H1 (cell line): ENCODE measurements around the gene LITAF. TPM values are rescaled to one million over a fixed set of nuclear protein-coding genes. Genes with fewer than 3 reads are reported as not detected.

Experiments used
- CTCF ChIA-PET: fragments of 300-600 bp; sonication (Branson Sonifier 250); formaldehyde crosslinking; loops from one replicate; lab custom pipeline; 2021; ENCODE audit not compliant: partially characterized antibody; lab: Charles Lee
- POLR2A ChIA-PET: fragments of 300-600 bp; sonication (Branson Sonifier 250); formaldehyde crosslinking; loops from one replicate; lab custom pipeline; 2021; ENCODE audit warnings: inconsistent platforms; ENCODE audit not compliant: partially characterized antibody; lab: Charles Lee
- DNase-seq, 2 experiments: peaks; one replicate each; pipeline versions ENCODE4 v3.0.0 to v3.0.0-alpha.2; 2010 to 2022; ENCODE audit warnings: low spot score in 2 of 2, low read depth in 1 of 2, mixed read lengths in 1 of 2
- FAIRE-seq: peaks from 2 replicates; lab custom pipeline; 2011; peaks lifted over from hg19 to GRCh38; lab: Jason Lieb, UNC
- H2AFZ ChIP-seq: 2 replicates; pipeline ENCODE4 v1.8.1; 2012; ENCODE audit warnings: low read length, inconsistent platforms
- H2AK5ac ChIP-seq: 2 replicates; pipeline ENCODE4 v1.6.1; 2013; ENCODE audit warnings: low read depth, low read length
- H2BK120ac ChIP-seq: replicated peaks from 2 replicates; pipeline ENCODE3; 2013; ENCODE audit warnings: low read depth, low read length, inconsistent platforms
- H2BK12ac ChIP-seq: 2 replicates; pipeline ENCODE4 v1.6.1; 2013; ENCODE audit warnings: low read depth, low read length
- H2BK15ac ChIP-seq: 2 replicates; pipeline ENCODE4 v1.6.1; 2013; ENCODE audit warnings: low read length
- H2BK20ac ChIP-seq: 2 replicates; pipeline ENCODE4 v1.6.1; 2013; ENCODE audit warnings: low read length
- H2BK5ac ChIP-seq: 2 replicates; pipeline ENCODE4 v1.6.1; 2013; ENCODE audit warnings: low read depth, low read length
- H3K14ac ChIP-seq: 2 replicates; pipeline ENCODE4 v1.6.1; 2013; ENCODE audit warnings: inconsistent platforms; ENCODE audit not compliant: insufficient read length
- H3K18ac ChIP-seq: 2 replicates; pipeline ENCODE4 v1.6.1; 2013; ENCODE audit warnings: low read length; ENCODE audit errors: extremely low read depth
- H3K23ac ChIP-seq: 2 replicates; pipeline ENCODE4 v1.6.1; 2013; ENCODE audit warnings: inconsistent platforms; ENCODE audit not compliant: insufficient read length
- H3K23me2 ChIP-seq: 2 replicates; pipeline ENCODE4 v1.6.1; 2013; ENCODE audit warnings: low read depth, low read length
- H3K27ac ChIP-seq: 2 replicates; pipeline ENCODE4 v1.6.1; 2011; ENCODE audit warnings: low read depth, low read length, inconsistent platforms
- H3K27me3 ChIP-seq, 4 experiments: replicated peaks in 1 of 4; 1 replicate in 1 of 4; 2 replicates in 3 of 4; pipeline versions ENCODE4 v1.6.1 to v1.8.1; 2011 to 2013; ENCODE audit warnings: low read length in 3 of 4, mild to moderate bottlenecking in 3 of 4, inconsistent platforms in 2 of 4, mixed read lengths in 2 of 4, moderate library complexity in 1 of 4; ENCODE audit not compliant: control insufficient read depth in 3 of 4, insufficient read depth in 3 of 4; ENCODE audit errors: extremely low read depth in 1 of 4
- H3K36me3 ChIP-seq, 4 experiments: 2 replicates each; pipeline versions ENCODE4 v1.6.1 to v1.8.1; 2011 to 2013; ENCODE audit warnings: mild to moderate bottlenecking in 4 of 4, low read length in 3 of 4, moderate library complexity in 2 of 4, control low read depth in 1 of 4, inconsistent platforms in 1 of 4; ENCODE audit not compliant: insufficient read depth in 4 of 4, control insufficient read depth in 2 of 4
- H3K4ac ChIP-seq: replicated peaks from 2 replicates; pipeline ENCODE3; 2013; ENCODE audit warnings: low read length, low read depth, mixed read lengths, inconsistent platforms; ENCODE audit not compliant: insufficient read length
- H3K4me1 ChIP-seq, 4 experiments: replicated peaks in 1 of 4; 1 replicate in 1 of 4; 2 replicates in 3 of 4; pipeline versions ENCODE4 v1.6.1 to v1.8.1; 2011 to 2013; ENCODE audit warnings: low read length in 3 of 4, inconsistent platforms in 2 of 4, mixed read lengths in 1 of 4; ENCODE audit not compliant: insufficient read depth in 4 of 4, control insufficient read depth in 3 of 4
- H3K4me2 ChIP-seq, 2 experiments: 2 replicates each; pipeline versions ENCODE4 v1.6.1 to v1.8.1; 2011 to 2013; ENCODE audit warnings: low read depth in 2 of 2, low read length in 2 of 2, control low read depth in 1 of 2, inconsistent platforms in 1 of 2, mild to moderate bottlenecking in 1 of 2; ENCODE audit not compliant: insufficient read depth in 1 of 2
- H3K4me3 ChIP-seq, 4 experiments: fragments of 200-600, 300-600 bp in 1 of 4; sonication (generic), shearing (Covaris generic), sonication (Bioruptor Twin) in 1 of 4; 2 replicates each; pipeline versions ENCODE4 v1.5.1 to v1.8.1; 2011 to 2016; ENCODE audit warnings: low read length in 4 of 4, low read depth in 3 of 4, control low read depth in 2 of 4, inconsistent platforms in 2 of 4, mild to moderate bottlenecking in 2 of 4, mixed read lengths in 1 of 4, moderate library complexity in 1 of 4; ENCODE audit not compliant: insufficient read depth in 2 of 4; ENCODE audit errors: extremely low read depth in 1 of 4
- H3K56ac ChIP-seq: replicated peaks from 2 replicates; pipeline ENCODE3; 2013; ENCODE audit warnings: low read depth, mild to moderate bottlenecking, mixed read lengths, low read length, inconsistent platforms; ENCODE audit not compliant: insufficient read length
- H3K79me1 ChIP-seq: 2 replicates; pipeline ENCODE4 v1.6.1; 2013; ENCODE audit warnings: low read depth, low read length, control low read depth
- H3K79me2 ChIP-seq, 2 experiments: 2 replicates each; pipeline versions ENCODE4 v1.6.1 to v1.8.1; 2012 to 2013; ENCODE audit warnings: low read length in 2 of 2, mild to moderate bottlenecking in 2 of 2, inconsistent platforms in 1 of 2; ENCODE audit not compliant: insufficient read depth in 2 of 2, control insufficient read depth in 1 of 2
- H3K9ac ChIP-seq, 4 experiments: replicated peaks in 1 of 4; 1 replicate in 1 of 4; 2 replicates in 3 of 4; pipeline versions ENCODE4 v1.6.1 to v1.8.1; 2011 to 2013; ENCODE audit warnings: low read depth in 3 of 4, low read length in 3 of 4, control low read depth in 2 of 4, mild to moderate bottlenecking in 2 of 4, moderate library complexity in 2 of 4, inconsistent platforms in 1 of 4; ENCODE audit errors: extremely low read depth in 1 of 4
- H3K9me3 ChIP-seq, 2 experiments: 2 replicates each; pipeline versions ENCODE4 v1.6.1 to v1.8.1; 2012 to 2013; ENCODE audit warnings: mild to moderate bottlenecking in 2 of 2, moderate library complexity in 2 of 2, control low read depth in 1 of 2, inconsistent platforms in 1 of 2, low read depth in 1 of 2, low read length in 1 of 2, mixed read lengths in 1 of 2; ENCODE audit not compliant: insufficient read depth in 2 of 2
- H4K20me1 ChIP-seq, 2 experiments: replicated peaks in 1 of 2; 2 replicates each; pipeline versions ENCODE3 to v1.8.1; 2011 to 2013; ENCODE audit warnings: inconsistent platforms in 2 of 2, low read length in 2 of 2, mild to moderate bottlenecking in 1 of 2; ENCODE audit not compliant: insufficient read depth in 2 of 2, control insufficient read depth in 1 of 2
- H4K5ac ChIP-seq: 2 replicates; pipeline ENCODE4 v1.6.1; 2013; ENCODE audit warnings: low read length, low read depth, mixed read lengths, inconsistent platforms; ENCODE audit not compliant: insufficient read length
- H4K8ac ChIP-seq: 2 replicates; pipeline ENCODE4 v1.8.0; 2013; ENCODE audit warnings: mild to moderate bottlenecking, moderate library complexity, low read length, inconsistent platforms; ENCODE audit not compliant: insufficient read depth; ENCODE audit errors: extremely low read depth
- H4K91ac ChIP-seq: replicated peaks from 2 replicates; pipeline ENCODE3; 2013; ENCODE audit warnings: low read length, mixed read lengths, inconsistent platforms; ENCODE audit not compliant: insufficient read length
- GABPA ChIP-seq: IDR thresholded peaks from 2 replicates; pipeline ENCODE4 v1.6.1; 2011; ENCODE audit warnings: mild to moderate bottlenecking, low read length, moderate library complexity, borderline replicate concordance; ENCODE audit not compliant: insufficient read depth
- KDM1A ChIP-seq: fragments of 200-600, 300-600 bp; sonication (generic); IDR thresholded peaks from 2 replicates; pipeline ENCODE4 v1.7.1; 2016; ENCODE audit warnings: mild to moderate bottlenecking, low read length, borderline replicate concordance
- WGBS, 2 experiments: shearing (Covaris generic) in 1 of 2; methylation state at CpG; one replicate each; pipeline versions ENCODE4 v1.1.6 to v1.1.7; 2013 to 2015; ENCODE audit warnings: low lambda C conversion rate in 2 of 2, mixed read lengths in 2 of 2, inconsistent platforms in 1 of 2, low coverage in 1 of 2, missing lambda C conversion rate in 1 of 2; ENCODE audit not compliant: insufficient replicate concordance in 2 of 2, insufficient coverage in 1 of 2, insufficient read length in 1 of 2; ENCODE audit errors: extremely low coverage in 1 of 2, missing lambda C conversion rate in 1 of 2; 5-methylcytosine and 5-hydroxymethylcytosine counted together
- polyA plus RNA-seq, 7 experiments: library from polyadenylated mRNA; depleted of rRNA in 3 of 7; stranded (reverse) in 5 of 7; unstranded in 2 of 7; fragments of >200 nt in 5 of 7; fragments of 200-250 nt in 2 of 7; gene quantifications; 1 replicate in 5 of 7; 2 replicates in 1 of 7; 4 replicates in 1 of 7; pipeline versions ENCODE4 v1.2.1 to v1.2.3, GENCODE V29; 2011 to 2013; ENCODE audit warnings: missing spikeins in 2 of 7, mixed read lengths in 2 of 7
- total RNA-seq: library from RNA; stranded (reverse); fragmentation: NEBNext Ultra II Directional; extraction: Animal tissue kit (Norgen Biotek cat#: 25700); gene quantifications from 2 replicates; pipeline ENCODE4 v1.2.1, GENCODE V29; 2021

The LITAF gene
- total and polyA plus RNA-seq, 2 of the 8 experiments (the other 6 are each of a cell fraction or from before 2014, with no cell fraction given): 165 to 205 TPM

- Histone ChIP-seq H4K91ac (peak overlapping the region; percentile 63), H3K56ac (no peak overlapping the region), H3K4me2 (no peak overlapping the region), H2AFZ (no peak overlapping the region), H3K4me3 (no peak overlapping the region), H3K36me3 (no peaks in the 10 kb centered on the region), H2AK5ac (peak overlapping the region; percentile 0; the same call in 1 of the 2 replicates), H3K4ac (no peak overlapping the region), H3K14ac (no peak overlapping the region), H3K27me3 (no peaks in the 10 kb centered on the region), H4K8ac (no peak overlapping the region), H3K79me1 (no peaks in the 10 kb centered on the region), H3K23ac (no peak overlapping the region), H2BK12ac (0 out of 2 replicates have a peak overlapping the region, but pooled peaks have one; percentile 44), H3K27ac (0 out of 2 replicates have a peak overlapping the region, but pooled peaks have one; percentile 5), H3K9ac (no peak overlapping the region), H3K18ac (peak overlapping the region; percentile 72), H2BK120ac (peak overlapping the region; percentile 26), H2BK20ac (peak overlapping the region; percentile 89), H3K9me3 (no peaks in the 10 kb centered on the region), H3K79me2 (no peaks in the 10 kb centered on the region), H4K20me1 (no peaks in the 10 kb centered on the region), H2BK5ac (peak overlapping the region; percentile 41; the same call in 1 of the 2 replicates), H3K4me1 (peaks cover 11 to 30% (median 18%) of the 10 kb centered on the region in 4 experiments), H2BK15ac (peak overlapping the region; percentile 88), H3K23me2 (peaks cover 3% of the 10 kb centered on the region; the same call in 1 of the 2 replicates), H4K5ac (no peak overlapping the region)
- FAIRE-seq: no peak
- CTCF ChIA-PET: interaction anchor here (0.8 to 4.2 kb wide), 10 partner anchors 11 to 647 kb away, joined by 3 to 20 read pairs (median 4); partner anchors contain the start of gene LITAF
- WGBS, 2 experiments: 86% methylated on average over 14 of the region's 14 CpGs; no CpG with 5 or more reads in 1 of the 2 experiments
- TF ChIP-seq KDM1A (peak; percentile 96), GABPA (no peak)
- DNase-seq: no peak
- POLR2A ChIA-PET: interaction anchor here (0.9 to 4.2 kb wide), 9 partner anchors 8 to 68 kb away, joined by 3 to 24 read pairs (median 4); partner anchors contain the start of gene LITAF
These were observed 10.7 kb upstream of the LITAF start for GRCh38 chr16:11597235-11598095.
